ENCODE data around the gene LRBA. TPM values are rescaled to one million over a fixed set of nuclear protein-coding genes. Genes with fewer than 3 reads are reported as not detected.

LRBA gene
- total RNA-seq, 1 experiment from 2014 or later, result 55.3 TPM

- H3K9ac ChIP-seq (ENCODE audit: extremely low read depth, insufficient read length, low read length), result no peak overlapping the region
- no peak overlapping the region for H3K4me2 ChIP-seq (ENCODE audit: insufficient read depth, insufficient read length, low read length)
- H3K4me1 ChIP-seq (ENCODE audit: insufficient read depth, low read length), result no peaks in the 10 kb centered on the region; the same call in 1 of the 2 replicates
- H3K4me1 Mint-ChIP-seq, result peaks cover 10 to 29% of the 10 kb centered on the region in 2 experiments
- WGBS (ENCODE audit: extremely low coverage, insufficient read length, low lambda C conversion rate), result no CpG with 5 or more reads among the region's 11 CpGs
- H3K79me1 ChIP-seq (ENCODE audit: insufficient read depth, low read depth, low read length, poor library complexity, severe bottlenecking), result peaks cover 6% of the 10 kb centered on the region
- H3T11ph ChIP-seq (ENCODE audit: low read length), result no peak overlapping the region
- peaks cover 0 to 3% of the 10 kb centered on the region in 2 experiments; a peak in 2 of 5 replicates for H3K9me3 Mint-ChIP-seq
- peak; percentile 52 for DNase-seq
- H3K36me3 Mint-ChIP-seq (ENCODE audit: insufficient read depth in 1 of 3, low read depth in 3 of 3), result peaks cover 0 to 13% (median 5%) of the 10 kb centered on the region in 3 experiments; a peak in 6 of 7 replicates
- H2AFZ ChIP-seq (ENCODE audit: low read length), result no peak overlapping the region
- no peak overlapping the region for H3K18ac ChIP-seq (ENCODE audit: insufficient read length, low read depth, low read length)
- no peak overlapping the region for H3K56ac ChIP-seq (ENCODE audit: insufficient read length, low read depth, low read length)
- no peak overlapping the region for H4K91ac ChIP-seq (ENCODE audit: insufficient read length, low read depth, low read length)
- H3K9me3 ChIP-seq (ENCODE audit: control insufficient read depth, low read depth, low read length), result no peaks in the 10 kb centered on the region
- no peak overlapping the region for H2AK5ac ChIP-seq (ENCODE audit: insufficient read length, low read length)
- no peak overlapping the region for H3K23ac ChIP-seq (ENCODE audit: insufficient read length, low read depth, low read length)
- peak overlapping the region in 1 of 3 experiments; percentile 21; a peak in 1 of 7 replicates for H3K27ac Mint-ChIP-seq
- H2BK20ac ChIP-seq (ENCODE audit: low read depth, low read length, poor library complexity, severe bottlenecking), result no peak overlapping the region
- H3K4ac ChIP-seq (ENCODE audit: low read depth, low read length), result no peak overlapping the region
- H3K27me3 ChIP-seq (ENCODE audit: insufficient read depth, low read length), result no peaks in the 10 kb centered on the region
- no peak overlapping the region for H3K27ac ChIP-seq (ENCODE audit: insufficient read length, low read depth, low read length)
- TF ChIP-seq CTCF (conservative IDR thresholded peaks at IDR 0.05), result peak; percentile 52
- no peak overlapping the region for H2BK5ac ChIP-seq (ENCODE audit: insufficient read length, low read length)
- H4K20me1 ChIP-seq (ENCODE audit: control insufficient read depth, insufficient read depth, insufficient read length), result no peaks in the 10 kb centered on the region
- no peak overlapping the region for H4K5ac ChIP-seq (ENCODE audit: insufficient read length, low read depth, low read length)
- H2BK15ac ChIP-seq (ENCODE audit: low read depth, low read length), result no peak overlapping the region
- no peaks in the 10 kb centered on the region for H3K23me2 ChIP-seq (ENCODE audit: insufficient read length, low read depth, low read length, poor library complexity, severe bottlenecking)
- H3K4me3 Mint-ChIP-seq, result no peak overlapping the region; a peak in 1 of 5 replicates
- no peak overlapping the region for H2BK120ac ChIP-seq (ENCODE audit: low read depth, low read length, poor library complexity, severe bottlenecking)
- H2BK12ac ChIP-seq (ENCODE audit: insufficient read length, low read depth, low read length), result no peak overlapping the region
- H3K27me3 Mint-ChIP-seq (ENCODE audit: low read depth), result no peaks in the 10 kb centered on the region
- H4K8ac ChIP-seq (replicated peaks; ENCODE audit: insufficient read length, low read depth, low read length), result no peak overlapping the region
- peaks cover 2% of the 10 kb centered on the region; the same call in 1 of the 2 replicates for H3K79me2 ChIP-seq (ENCODE audit: insufficient read depth, low read length)
- no peak overlapping the region for H3K14ac ChIP-seq (ENCODE audit: insufficient read depth, low read length)
Observed at GRCh38 chr4:150976478-150977118, 38.5 kb downstream of the LRBA start.
